Stimulated activated CD4-positive, alpha-beta T cell treated with anti-CD3 and anti-CD28 coated beads, Interleukin-15, amount 100 ng/mL, for 24 hours (primary cell): ENCODE results near the gene CDC6.
A peak's percentile ranks its signal among the peaks of the same experiment; 100 is the strongest.

Source experiments
- DNase-seq: peaks from one replicate; pipeline ENCODE4 v3.0.0-alpha.2; 2020

Gene CDC6

DNA sequence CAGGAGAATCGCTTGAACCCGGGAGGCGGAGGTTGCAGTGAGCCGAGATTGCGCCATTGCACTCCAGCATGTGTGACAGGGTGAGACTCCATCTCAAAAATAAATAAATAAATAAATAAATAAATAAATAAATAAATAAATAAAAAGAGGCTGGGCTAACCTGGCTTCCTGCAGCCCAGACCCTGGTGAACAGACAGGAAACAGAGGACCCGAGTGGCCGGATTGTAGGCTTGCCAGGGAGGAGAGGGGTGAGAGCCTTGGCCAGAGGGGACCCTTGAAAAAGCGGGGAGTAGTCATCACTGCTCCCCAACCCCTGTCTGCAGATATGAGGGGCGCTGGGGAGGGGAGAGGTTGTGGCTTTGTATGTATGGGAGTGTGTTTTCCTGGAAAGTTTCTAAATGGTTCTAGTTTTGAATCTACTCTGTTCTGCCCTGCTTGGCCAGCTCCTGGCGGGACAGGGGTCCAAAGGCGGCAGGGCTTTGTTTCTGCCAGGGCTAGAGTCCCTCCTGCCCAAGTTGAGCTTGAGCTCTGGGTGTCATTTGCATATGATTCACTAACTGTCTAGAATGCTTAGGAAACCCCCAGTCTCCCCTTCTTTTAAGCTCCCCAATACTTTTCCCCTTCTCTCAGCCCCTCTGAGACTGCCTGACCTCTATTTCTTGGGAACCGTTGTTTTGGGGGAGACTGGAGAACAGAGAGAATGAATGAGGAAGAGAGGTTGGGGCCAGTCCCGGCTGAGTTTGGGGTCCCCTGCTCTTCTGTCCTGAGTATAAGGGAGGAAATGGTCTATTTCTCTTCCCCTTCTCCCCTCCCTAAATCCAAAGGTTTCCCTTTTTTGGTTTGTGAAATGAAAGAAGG is 37.7 kb downstream of the CDC6 start:
- DNase-seq, result peak; percentile 30

GRCh38 chr17:40326014-40326831 is 38.5 kb downstream of the CDC6 start:
- DNase-seq, result peak; percentile 49

- no peak for DNase-seq
Observed at GRCh38 chr17:40326832-40327199, 39.1 kb downstream of the CDC6 start.

DNA sequence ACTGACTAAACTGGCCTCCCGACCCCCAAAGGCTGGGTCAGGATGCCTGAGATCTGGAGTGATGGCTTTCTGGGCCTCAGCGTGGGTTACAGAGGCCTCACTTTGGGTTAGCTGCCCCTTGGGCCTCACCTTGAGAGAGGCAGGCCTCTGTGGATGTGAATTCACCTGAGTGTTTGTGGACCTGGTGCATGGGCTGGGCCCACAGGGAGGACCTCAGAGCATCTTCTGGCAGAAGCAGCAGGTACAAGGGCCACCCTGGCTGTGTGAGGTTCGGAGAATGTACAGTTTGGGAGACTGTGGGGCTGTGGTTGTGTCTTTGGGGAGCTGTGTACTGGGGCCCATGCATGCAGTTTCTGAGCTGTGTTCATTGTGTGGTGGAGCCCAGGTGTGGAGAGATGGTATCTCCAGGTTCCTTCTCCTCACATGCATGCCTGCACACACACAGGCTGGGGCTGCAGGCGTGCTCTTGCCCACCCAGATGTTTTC is 39.6 kb downstream of the CDC6 start:
- DNase-seq, result no peak

DNA sequence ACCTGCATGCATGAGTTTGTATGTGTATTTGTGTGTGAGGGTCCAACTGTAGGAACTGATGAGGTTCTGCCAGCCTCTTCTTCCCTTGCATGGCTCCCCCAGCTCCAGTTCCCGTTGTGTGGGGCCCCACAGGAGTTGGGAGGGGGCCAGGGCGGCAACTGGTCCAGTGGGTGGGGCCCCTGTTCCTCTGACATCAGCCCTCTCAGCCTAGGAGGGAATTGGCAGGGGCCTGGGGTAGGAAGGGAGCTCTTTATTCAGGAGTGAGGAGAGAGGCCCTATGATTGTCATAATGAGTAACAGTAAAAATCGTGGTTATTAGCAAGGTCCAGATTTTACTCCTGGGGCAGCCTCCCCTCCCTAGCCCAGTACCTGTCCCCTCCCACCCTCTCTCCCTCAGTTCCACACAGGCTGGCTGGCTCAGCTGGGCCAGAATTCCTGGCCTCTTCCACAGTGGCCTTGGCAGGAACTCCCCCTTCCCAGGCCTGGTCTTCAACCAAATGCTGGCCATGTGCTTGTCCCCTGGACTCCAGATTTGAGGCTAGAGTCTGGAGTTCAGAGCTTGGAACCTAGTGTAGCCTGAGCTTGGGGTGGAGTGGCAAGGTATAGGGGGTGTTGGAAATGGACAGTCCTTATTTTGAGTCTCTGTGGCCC is 40.2 kb downstream of the CDC6 start:
- no peak for DNase-seq

DNA sequence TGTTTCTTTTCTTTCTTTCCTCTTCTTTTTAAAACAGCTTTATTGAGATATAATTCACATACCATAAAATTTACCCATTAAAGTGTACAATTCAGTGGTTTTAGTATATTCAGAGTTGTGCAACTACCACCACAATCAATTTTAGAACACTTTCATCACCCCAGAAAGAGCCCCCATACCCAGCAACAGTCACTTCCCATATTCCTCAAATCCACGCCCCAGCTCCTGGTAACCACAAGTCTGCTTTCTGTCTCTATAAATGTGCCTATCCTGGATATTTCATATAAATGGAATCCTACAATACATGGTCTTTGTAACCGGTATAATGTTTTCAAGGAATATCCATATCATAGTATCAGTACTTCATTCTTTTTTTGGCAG is 40.7 kb downstream of the CDC6 start:
- no peak for DNase-seq

GRCh38 chr17:40329839-40330794 is 42.4 kb downstream of the CDC6 start:
- DNase-seq, result peak; percentile 32

DNA sequence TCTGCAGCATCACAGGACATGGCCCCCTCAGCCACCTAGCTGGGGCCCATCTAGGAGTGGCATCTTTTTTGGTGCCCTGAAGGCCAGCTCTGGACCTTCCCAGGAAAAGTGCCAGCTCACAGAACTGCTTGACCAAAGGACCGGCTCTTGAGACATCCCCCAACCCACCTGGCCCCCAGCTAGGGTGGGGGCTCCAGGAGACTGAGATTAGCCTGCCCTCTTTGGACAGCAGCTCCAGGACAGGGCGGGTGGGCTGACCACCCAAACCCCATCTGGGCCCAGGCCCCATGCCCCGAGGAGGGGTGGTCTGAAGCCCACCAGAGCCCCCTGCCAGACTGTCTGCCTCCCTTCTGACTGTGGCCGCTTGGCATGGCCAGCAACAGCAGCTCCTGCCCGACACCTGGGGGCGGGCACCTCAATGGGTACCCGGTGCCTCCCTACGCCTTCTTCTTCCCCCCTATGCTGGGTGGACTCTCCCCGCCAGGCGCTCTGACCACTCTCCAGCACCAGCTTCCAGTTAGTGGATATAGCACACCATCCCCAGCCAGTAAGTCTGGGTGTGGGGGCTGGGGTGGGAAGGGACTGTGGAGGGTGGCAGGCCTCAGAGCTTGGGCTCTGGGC is 43.3 kb downstream of the CDC6 start:
- DNase-seq, result no peak

DNA sequence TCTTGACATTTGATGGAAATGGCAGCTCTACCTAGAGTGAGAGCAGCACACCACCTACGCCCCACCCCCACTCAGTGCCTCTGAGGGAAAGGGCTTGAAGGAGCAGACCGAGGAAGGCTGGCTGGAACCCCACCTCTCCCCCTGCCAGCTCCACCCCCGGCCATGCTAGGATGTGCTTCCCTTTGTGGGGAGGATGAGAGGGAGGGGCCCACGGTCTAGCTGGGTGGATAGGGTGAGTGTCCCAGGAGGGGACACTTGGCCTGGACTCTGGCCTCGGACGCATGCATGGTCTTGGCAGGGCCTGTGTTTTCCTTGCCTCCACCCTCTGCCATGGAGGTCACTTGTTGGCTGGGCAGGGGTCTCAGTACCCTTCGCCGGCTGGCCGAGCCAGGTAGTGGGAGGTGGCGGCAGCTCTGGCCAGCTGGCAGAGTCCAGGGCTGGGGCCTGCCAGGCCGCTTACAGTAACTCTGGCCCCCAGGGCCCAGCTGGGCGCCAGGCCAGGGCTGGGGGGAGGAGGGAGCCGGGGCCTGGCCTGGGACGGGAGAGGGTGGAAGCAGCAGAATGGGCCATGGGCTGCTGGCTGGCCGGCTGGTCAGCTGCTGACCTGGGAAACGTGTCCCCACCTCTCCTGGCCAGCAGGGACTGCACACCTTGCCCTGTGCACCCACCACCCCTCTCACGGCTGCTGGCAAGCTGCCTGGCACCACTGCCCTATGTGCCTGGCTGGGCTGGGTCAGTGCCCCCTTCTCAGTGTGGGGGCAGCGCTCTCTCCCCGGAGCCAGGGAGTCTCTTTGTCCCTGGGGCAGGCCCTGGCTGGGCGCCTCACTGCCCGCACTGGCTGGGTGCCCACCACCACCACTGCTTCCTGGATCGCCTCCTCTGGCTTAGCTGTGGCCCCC is 44.3 kb downstream of the CDC6 start:
- peak; percentile 36 for DNase-seq

GRCh38 chr17:40333781-40334448 is 46.2 kb downstream of the CDC6 start:
- DNase-seq, result no peak

GRCh38 chr17:40335620-40336019 is 47.9 kb downstream of the CDC6 start:
- DNase-seq, result no peak

DNA sequence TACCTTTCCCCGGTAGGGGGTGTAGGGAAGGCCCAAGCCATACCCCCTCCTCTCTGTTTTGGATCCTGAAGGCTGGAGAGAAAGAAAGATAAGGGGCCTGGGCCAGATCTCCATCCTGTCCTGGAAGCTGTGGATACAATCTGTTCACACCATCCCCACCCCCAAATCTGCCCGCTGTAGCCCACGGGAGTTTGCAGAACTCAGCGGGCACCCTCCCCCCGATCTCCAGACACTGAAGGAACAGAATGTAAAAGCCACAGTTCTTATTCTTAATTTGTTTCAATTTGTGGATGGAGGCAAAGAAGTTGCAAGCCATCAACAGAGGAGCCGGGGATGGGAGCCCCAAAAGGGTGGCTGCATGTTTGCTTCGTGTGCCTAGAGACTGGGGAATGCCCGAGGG is 49.7 kb downstream of the CDC6 start:
- no peak for DNase-seq

- no peak for DNase-seq
Observed at GRCh38 chr17:40338058-40338457, 50.4 kb downstream of the CDC6 start.

DNA sequence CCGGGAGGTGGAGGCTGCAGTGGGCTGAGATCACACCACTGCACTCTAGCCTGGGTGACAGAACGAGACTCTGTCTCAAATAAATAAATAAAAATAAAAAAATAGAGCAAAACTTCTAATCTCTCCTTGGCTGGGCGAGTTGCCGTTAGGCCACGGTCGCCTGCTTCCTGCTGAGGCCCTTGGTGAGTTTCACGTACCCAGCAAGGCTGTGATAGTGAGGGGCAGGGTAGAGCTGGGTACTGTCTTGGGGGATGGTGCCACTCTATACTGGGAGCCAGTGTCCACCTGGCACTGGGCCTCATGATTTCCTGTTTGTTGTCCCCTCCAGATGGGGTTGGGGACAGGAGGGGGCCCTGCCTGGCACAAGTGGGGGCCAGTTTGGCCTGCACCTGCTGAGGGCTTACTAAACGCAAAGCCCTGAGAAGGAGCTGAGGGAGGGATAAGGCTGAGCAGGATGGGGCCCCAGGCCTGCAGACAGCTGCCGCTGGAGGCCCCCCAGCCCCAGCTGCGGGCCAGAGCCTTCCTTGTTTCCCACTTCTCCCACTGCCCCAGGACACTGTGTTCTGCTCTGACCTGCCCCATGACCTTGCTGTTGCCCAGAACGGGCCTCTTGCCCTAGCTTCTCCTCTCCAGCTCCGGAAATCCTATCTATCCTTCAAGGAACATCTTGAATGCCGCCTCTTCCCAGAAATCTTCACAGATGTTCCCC is 51.4 kb downstream of the CDC6 start:
- no peak for DNase-seq

GRCh38 chr17:40340327-40340726 is 52.6 kb downstream of the CDC6 start:
- DNase-seq, result no peak

GRCh38 chr17:40340880-40341807 is 53.5 kb downstream of the CDC6 start:
- DNase-seq, result peak; percentile 89

DNA sequence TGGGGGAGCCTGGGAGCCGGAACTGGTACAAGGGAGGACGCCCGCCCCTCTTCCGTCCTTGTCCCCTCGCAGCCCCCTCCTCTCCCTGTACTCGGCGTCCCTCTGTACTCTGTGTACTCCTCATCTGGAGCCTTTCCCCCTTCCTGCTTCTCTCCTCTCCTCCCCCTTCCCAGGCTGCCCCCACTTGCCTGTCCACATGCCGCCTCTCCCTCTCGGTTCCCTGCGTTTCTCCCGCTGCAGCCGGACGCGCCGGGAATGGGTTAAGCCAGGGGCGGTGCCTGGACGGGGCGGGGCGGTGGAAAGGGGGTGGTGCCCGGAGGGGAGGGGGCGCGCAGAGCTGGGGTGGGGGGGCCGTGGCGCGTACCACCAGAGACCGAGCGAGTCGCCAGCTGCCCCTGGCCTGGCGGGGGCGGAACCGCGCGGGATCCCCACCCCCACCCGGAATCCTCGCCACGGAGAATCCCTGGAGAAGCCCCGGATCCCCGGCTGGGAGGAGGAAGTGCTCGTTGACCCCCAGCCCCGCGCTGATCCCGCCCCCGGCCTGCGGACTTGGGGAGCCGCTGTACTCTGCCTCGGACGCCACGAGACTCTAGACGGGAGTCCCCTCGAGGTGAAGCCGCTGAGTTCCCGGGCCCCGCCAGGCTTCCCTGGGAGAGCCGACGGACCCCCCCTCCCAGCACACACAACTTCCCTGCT is 54.3 kb downstream of the CDC6 start:
- DNase-seq, result peak; percentile 39
